Measurements from ENCODE around the gene HOXD3.

DNA sequence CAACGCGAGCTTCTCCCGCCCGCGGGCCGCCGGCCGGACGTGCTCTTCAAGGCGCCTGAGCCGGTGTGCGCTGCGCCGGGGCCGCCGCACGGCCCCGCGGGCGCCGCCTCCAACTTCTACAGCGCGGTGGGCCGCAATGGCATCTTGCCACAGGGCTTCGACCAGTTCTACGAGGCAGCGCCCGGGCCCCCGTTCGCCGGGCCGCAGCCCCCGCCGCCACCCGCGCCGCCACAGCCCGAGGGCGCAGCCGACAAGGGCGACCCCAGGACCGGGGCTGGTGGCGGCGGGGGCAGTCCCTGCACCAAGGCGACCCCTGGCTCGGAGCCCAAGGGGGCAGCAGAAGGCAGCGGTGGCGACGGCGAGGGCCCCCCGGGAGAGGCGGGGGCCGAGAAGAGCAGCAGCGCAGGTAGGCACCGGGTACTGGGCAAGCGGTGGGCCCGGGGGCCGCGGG, 49.4 kb upstream of the HOXD3 start:
- TF ChIP-seq EP300 (IDR thresholded peaks at IDR 0.05; ENCODE audit: borderline replicate concordance) (no peak), RAD21 (IDR thresholded peaks at IDR 0.05; ENCODE audit: low read depth) (no peak), YY1 (IDR thresholded peaks at IDR 0.05; ENCODE audit: low read depth) (no peak), FOXM1 (IDR thresholded peaks at IDR 0.05; ENCODE audit: borderline replicate concordance, low read depth) (no peak), CEBPB (IDR thresholded peaks at IDR 0.05) (no peak), NFIC (IDR thresholded peaks at IDR 0.05) (no peak), CREB1 (IDR thresholded peaks at IDR 0.05; ENCODE audit: low read depth) (no peak), TAF1 (IDR thresholded peaks at IDR 0.05; ENCODE audit: low read depth) (no peak), TCF12 (IDR thresholded peaks at IDR 0.05; ENCODE audit: low read depth) (no peak), ZBTB7A (IDR thresholded peaks at IDR 0.05; ENCODE audit: low read depth) (no peak)
- TF ChIP-seq, protein P1, sequence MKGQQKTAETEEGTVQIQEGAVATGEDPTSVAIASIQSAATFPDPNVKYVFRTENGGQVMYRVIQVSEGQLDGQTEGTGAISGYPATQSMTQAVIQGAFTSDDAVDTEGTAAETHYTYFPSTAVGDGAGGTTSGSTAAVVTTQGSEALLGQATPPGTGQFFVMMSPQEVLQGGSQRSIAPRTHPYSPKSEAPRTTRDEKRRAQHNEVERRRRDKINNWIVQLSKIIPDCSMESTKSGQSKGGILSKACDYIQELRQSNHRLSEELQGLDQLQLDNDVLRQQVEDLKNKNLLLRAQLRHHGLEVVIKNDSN (IDR thresholded peaks at IDR 0.05) = no peak
- TF ChIP-seq, protein P2, sequence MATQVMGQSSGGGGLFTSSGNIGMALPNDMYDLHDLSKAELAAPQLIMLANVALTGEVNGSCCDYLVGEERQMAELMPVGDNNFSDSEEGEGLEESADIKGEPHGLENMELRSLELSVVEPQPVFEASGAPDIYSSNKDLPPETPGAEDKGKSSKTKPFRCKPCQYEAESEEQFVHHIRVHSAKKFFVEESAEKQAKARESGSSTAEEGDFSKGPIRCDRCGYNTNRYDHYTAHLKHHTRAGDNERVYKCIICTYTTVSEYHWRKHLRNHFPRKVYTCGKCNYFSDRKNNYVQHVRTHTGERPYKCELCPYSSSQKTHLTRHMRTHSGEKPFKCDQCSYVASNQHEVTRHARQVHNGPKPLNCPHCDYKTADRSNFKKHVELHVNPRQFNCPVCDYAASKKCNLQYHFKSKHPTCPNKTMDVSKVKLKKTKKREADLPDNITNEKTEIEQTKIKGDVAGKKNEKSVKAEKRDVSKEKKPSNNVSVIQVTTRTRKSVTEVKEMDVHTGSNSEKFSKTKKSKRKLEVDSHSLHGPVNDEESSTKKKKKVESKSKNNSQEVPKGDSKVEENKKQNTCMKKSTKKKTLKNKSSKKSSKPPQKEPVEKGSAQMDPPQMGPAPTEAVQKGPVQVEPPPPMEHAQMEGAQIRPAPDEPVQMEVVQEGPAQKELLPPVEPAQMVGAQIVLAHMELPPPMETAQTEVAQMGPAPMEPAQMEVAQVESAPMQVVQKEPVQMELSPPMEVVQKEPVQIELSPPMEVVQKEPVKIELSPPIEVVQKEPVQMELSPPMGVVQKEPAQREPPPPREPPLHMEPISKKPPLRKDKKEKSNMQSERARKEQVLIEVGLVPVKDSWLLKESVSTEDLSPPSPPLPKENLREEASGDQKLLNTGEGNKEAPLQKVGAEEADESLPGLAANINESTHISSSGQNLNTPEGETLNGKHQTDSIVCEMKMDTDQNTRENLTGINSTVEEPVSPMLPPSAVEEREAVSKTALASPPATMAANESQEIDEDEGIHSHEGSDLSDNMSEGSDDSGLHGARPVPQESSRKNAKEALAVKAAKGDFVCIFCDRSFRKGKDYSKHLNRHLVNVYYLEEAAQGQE (IDR thresholded peaks at IDR 0.05; ENCODE audit: low read depth) = no peak
- TF ChIP-seq, protein P3, sequence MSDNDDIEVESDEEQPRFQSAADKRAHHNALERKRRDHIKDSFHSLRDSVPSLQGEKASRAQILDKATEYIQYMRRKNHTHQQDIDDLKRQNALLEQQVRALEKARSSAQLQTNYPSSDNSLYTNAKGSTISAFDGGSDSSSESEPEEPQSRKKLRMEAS (IDR thresholded peaks at IDR 0.05) = no peak
